Tibial nerve (tissue), 4 donors: ENCODE measurements around the gene TOMM70.

ENCODE experiments used
- EP300 ChIP-seq, 2 donors: sonication (generic); formaldehyde crosslinking; IDR thresholded peaks; one replicate each; pipeline ENCODE4 v1.6.1; 2017; ENCODE audit warnings: antibody characterized with exemption in 2 of 2, mild to moderate bottlenecking in 1 of 2
- POLR2A ChIP-seq, 2 donors: fragments of 450-650 bp; IDR thresholded peaks; one replicate each; pipeline ENCODE4 v1.6.1; 2017; ENCODE audit warnings: antibody characterized with exemption in 2 of 2, mild to moderate bottlenecking in 2 of 2, moderate library complexity in 2 of 2
- TF ChIP-seq, protein P1 (sequence below), 5 experiments: fragments of 200-600 bp in 3 of 5; fragments of 450-650 bp in 2 of 5; sonication (generic) in 3 of 5; IDR thresholded peaks; one replicate each; pipeline ENCODE4 v1.5.1; 2016 to 2019; ENCODE audit warnings: antibody characterized with exemption in 5 of 5, mild to moderate bottlenecking in 3 of 5, moderate library complexity in 2 of 5

DNA sequence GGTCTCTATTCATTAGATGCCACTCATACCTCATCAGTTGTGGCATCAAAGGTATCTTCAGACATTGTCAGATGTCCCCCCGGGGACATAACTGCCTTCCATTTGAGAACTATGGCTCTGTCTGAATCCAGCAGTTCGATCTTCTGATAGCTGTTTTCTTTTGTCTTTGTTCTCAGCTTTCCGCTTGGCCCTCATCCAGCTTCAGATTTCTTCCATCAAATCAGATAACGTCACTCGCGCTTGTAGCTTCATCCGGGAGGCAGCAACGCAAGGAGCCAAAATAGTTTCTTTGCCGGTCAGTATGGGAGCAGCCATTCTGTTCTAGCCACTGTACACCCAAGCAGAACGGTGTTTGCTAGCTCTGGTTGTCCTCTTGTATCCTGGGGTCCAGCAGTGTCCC lies 62.0 kb downstream of the TOMM70 start:
- TF ChIP-seq, protein P1, sequence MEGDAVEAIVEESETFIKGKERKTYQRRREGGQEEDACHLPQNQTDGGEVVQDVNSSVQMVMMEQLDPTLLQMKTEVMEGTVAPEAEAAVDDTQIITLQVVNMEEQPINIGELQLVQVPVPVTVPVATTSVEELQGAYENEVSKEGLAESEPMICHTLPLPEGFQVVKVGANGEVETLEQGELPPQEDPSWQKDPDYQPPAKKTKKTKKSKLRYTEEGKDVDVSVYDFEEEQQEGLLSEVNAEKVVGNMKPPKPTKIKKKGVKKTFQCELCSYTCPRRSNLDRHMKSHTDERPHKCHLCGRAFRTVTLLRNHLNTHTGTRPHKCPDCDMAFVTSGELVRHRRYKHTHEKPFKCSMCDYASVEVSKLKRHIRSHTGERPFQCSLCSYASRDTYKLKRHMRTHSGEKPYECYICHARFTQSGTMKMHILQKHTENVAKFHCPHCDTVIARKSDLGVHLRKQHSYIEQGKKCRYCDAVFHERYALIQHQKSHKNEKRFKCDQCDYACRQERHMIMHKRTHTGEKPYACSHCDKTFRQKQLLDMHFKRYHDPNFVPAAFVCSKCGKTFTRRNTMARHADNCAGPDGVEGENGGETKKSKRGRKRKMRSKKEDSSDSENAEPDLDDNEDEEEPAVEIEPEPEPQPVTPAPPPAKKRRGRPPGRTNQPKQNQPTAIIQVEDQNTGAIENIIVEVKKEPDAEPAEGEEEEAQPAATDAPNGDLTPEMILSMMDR (IDR thresholded peaks at IDR 0.05): no peak
- TF ChIP-seq POLR2A (IDR thresholded peaks at IDR 0.05) (no peak), EP300 (IDR thresholded peaks at IDR 0.05) (no peak)
